ENCODE results near the gene SHF. TPM values are rescaled to one million over a fixed set of nuclear protein-coding genes. Genes with fewer than 3 reads are reported as not detected.

Gene SHF
- total and polyA plus RNA-seq, 2 of the 8 experiments (the other 6 are each of a cell fraction or from before 2014, with no cell fraction given), result 13.1 to 26.7 TPM

GRCh38 chr15:45174577-45174976 is 13.2 kb downstream of the SHF start:
- Histone ChIP-seq H2BK12ac (ENCODE audit: low read depth, low read length) (no peak overlapping the region), H2BK15ac (ENCODE audit: low read length) (no peak overlapping the region), H2BK5ac (ENCODE audit: low read depth, low read length) (no peak overlapping the region), H3K79me2 (ENCODE audit: control insufficient read depth in 1 of 2, insufficient read depth in 2 of 2, low read length in 2 of 2) (no peaks in the 10 kb centered on the region; a peak in 1 of 4 replicates), H3K23ac (ENCODE audit: insufficient read length) (no peak overlapping the region), H3K18ac (ENCODE audit: extremely low read depth, low read length) (no peak overlapping the region), H3K4me3 (ENCODE audit: extremely low read depth in 1 of 4, insufficient read depth in 2 of 4, low read depth in 3 of 4, low read length in 4 of 4) (no peak overlapping the region), H3K36me3 (ENCODE audit: control insufficient read depth in 2 of 4, insufficient read depth in 4 of 4, low read length in 3 of 4) (peaks cover 0 to 5% (median 0%) of the 10 kb centered on the region in 4 experiments; a peak in 3 of 8 replicates), H3K4ac (replicated peaks; ENCODE audit: insufficient read length, low read depth, low read length) (no peak overlapping the region), H3K4me2 (ENCODE audit: insufficient read depth in 1 of 2, low read depth in 2 of 2, low read length in 2 of 2) (no peak overlapping the region), H3K9me3 (ENCODE audit: insufficient read depth in 2 of 2, low read depth in 1 of 2, low read length in 1 of 2) (no peaks in the 10 kb centered on the region), H2AK5ac (ENCODE audit: low read depth, low read length) (no peak overlapping the region), H3K27ac (ENCODE audit: low read depth, low read length) (no peak overlapping the region), H4K5ac (ENCODE audit: insufficient read length, low read depth, low read length) (no peak overlapping the region), H3K79me1 (ENCODE audit: low read depth, low read length) (peaks cover 4% of the 10 kb centered on the region), H3K9ac (replicated peaks in 1 of 4; ENCODE audit: extremely low read depth in 1 of 4, low read depth in 3 of 4, low read length in 3 of 4) (no peak overlapping the region), H2BK20ac (ENCODE audit: low read length) (no peak overlapping the region), H4K20me1 (replicated peaks in 1 of 2; ENCODE audit: control insufficient read depth in 1 of 2, insufficient read depth in 2 of 2, low read length in 2 of 2) (peaks cover 8 to 10% of the 10 kb centered on the region in 2 experiments), H2AFZ (ENCODE audit: low read length) (no peak overlapping the region), H4K91ac (replicated peaks; ENCODE audit: insufficient read length, low read length) (no peak overlapping the region), H3K14ac (ENCODE audit: insufficient read length) (no peak overlapping the region), H3K27me3 (replicated peaks in 1 of 4; ENCODE audit: control insufficient read depth in 3 of 4, extremely low read depth in 1 of 4, insufficient read depth in 3 of 4, low read length in 3 of 4) (no peaks in the 10 kb centered on the region), H4K8ac (ENCODE audit: extremely low read depth, insufficient read depth, low read length) (no peak overlapping the region), H3K23me2 (ENCODE audit: low read depth, low read length) (no peaks in the 10 kb centered on the region), H2BK120ac (replicated peaks; ENCODE audit: low read depth, low read length) (no peak overlapping the region), H3K56ac (replicated peaks; ENCODE audit: insufficient read length, low read depth, low read length) (no peak overlapping the region), H3K4me1 (replicated peaks in 1 of 4; ENCODE audit: control insufficient read depth in 3 of 4, insufficient read depth in 4 of 4, low read length in 3 of 4) (peaks cover 0 to 9% (median 5%) of the 10 kb centered on the region in 4 experiments; a peak in 5 of 7 replicates)
- CTCF ChIA-PET (ENCODE audit: partially characterized antibody), result interaction anchor here (39.2 to 41.8 kb wide), 2 partner anchors 0 to 19 kb away, joined by 1117 read pairs; partner anchors contain the start of gene SHF
- DNase-seq (ENCODE audit: low read depth in 1 of 2, low spot score in 2 of 2) (no peak), FAIRE-seq (no peak)
- WGBS, 2 experiments (ENCODE audit: extremely low coverage in 1 of 2, insufficient coverage in 1 of 2, insufficient read length in 1 of 2, insufficient replicate concordance in 2 of 2, low coverage in 1 of 2, low lambda C conversion rate in 2 of 2, missing lambda C conversion rate in 1 of 2), result 92% methylated on average over 2 of the region's 2 CpGs; no CpG with 5 or more reads in 1 of the 2 experiments
- POLR2A ChIA-PET (ENCODE audit: partially characterized antibody), result interaction anchor here (0.6 kb wide), 1 partner anchor 25 kb away, joined by 3 read pairs; no protein-coding TSS in a partner anchor
- TF ChIP-seq RNF2 (IDR thresholded peaks at IDR 0.05; ENCODE audit: borderline replicate concordance, low read depth, low read length, missing control alignments, poor library complexity, severe bottlenecking), result no peak
- TF ChIP-seq EZH2 (IDR thresholded peaks at IDR 0.05; ENCODE audit: low read depth, low read length, severe bottlenecking), result no peak
- no peak for TF ChIP-seq SP2 (IDR thresholded peaks at IDR 0.05; ENCODE audit: low read length)
- TF ChIP-seq RXRA (IDR thresholded peaks at IDR 0.05; ENCODE audit: insufficient read depth, low read depth, low read length), result no peak
- no peak for TF ChIP-seq CEBPB (IDR thresholded peaks at IDR 0.05; ENCODE audit: low read depth, low read length)
- TF ChIP-seq YY1 (IDR thresholded peaks at IDR 0.05; ENCODE audit: low read depth, low read length), result no peak
